NCI-H2107 treated with DMSO at 0.1 percent for 48 hours (cell line): ENCODE data around the gene RFC5.
"Not testable (repeated sequence)": the region's sequence is repeated elsewhere in the genome, so short reads cannot be mapped to it uniquely, and the experiment has no call there.

Experiments
- DNase-seq: peaks from one replicate; lab custom pipeline; 2025; ENCODE audit not compliant: unreplicated experiment; lab: John Stamatoyannopoulos, UW

RFC5 gene, protein sequence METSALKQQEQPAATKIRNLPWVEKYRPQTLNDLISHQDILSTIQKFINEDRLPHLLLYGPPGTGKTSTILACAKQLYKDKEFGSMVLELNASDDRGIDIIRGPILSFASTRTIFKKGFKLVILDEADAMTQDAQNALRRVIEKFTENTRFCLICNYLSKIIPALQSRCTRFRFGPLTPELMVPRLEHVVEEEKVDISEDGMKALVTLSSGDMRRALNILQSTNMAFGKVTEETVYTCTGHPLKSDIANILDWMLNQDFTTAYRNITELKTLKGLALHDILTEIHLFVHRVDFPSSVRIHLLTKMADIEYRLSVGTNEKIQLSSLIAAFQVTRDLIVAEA

DNA sequence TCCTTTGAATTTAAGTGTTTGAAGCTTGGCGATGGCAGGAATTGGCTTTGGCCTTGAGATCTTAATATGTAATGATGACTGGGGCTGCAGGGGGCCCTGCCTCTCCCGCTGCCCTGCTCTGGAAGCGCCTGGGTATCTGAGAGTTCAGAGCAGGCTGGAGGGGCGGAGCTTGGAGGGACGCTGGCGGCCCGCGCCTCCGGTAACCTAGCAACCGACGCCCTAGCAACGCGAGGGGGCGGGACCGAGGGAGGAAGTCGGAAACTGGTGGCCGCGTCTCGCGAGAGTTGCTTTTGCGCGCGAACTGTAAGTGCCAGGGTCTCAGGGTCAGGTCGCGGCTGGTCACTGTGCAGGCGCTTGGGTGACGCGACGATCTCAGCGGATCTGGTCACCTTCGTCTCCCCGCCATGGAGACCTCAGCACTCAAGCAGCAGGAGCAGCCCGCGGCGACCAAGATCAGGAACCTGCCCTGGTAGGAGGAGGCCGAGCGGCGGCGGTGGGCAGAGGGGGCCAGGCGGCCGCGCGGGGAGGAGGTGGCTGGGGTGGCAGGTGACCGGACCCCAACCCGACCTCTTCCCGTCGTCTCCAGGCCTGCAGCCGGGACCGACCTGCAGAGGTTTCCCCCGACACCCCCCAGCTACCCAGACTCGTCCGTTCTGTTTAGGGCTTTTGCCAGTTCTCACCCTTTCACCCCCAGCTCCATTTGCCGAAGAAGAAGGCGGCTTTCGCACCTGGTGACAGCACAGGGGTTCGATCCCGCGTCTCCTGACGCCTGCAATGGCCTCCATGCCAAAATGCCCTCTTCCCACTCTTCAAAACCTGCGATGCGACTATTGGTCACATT lies at the start of gene RFC5:
RFC5 (plus strand) TSS at position 280 of the 841 bp plus-strand sequence; CDS start at position 405, 125 bp downstream.
- DNase-seq: peak; percentile 94

DNA sequence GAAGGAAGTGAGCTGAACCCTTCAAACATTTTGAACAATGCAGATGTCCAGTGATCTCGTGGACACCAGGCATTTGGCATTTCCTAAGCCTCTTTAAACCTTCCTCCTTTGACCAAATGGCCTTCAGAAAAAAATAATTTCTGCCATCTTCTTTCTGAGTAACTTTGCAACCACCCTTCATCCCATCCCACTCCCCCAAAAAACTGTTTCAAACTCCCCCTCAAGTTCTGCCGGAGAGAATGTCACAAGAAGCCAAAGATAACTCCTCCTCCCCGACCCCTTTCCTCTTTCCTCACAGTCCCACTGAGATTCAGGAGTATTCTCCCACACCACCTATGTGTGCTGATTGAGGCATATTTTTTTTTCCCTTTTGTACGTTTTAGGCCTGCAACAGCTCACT lies 49.5 kb upstream of the RFC5 start:
- no peak for DNase-seq

DNA sequence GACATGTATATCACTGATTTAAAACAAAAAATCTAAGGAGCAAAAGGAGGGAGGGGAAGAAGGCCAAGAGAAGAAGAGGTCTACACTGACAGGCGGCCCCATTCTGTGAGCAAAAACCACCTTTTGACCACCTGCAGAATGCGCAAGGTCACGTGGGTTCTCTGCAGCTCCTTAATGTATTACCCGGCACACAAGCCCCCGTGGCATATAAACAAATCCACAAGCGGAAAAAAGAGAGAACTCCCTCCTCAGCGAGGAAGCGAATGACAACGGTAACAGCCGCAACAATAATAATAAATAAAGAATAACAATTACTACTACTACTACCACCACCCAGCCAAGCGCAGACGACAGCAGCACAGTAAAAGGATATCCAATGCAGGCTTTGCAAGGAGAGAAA lies 49.0 kb upstream of the RFC5 start:
- peak; percentile 57 for DNase-seq

DNA sequence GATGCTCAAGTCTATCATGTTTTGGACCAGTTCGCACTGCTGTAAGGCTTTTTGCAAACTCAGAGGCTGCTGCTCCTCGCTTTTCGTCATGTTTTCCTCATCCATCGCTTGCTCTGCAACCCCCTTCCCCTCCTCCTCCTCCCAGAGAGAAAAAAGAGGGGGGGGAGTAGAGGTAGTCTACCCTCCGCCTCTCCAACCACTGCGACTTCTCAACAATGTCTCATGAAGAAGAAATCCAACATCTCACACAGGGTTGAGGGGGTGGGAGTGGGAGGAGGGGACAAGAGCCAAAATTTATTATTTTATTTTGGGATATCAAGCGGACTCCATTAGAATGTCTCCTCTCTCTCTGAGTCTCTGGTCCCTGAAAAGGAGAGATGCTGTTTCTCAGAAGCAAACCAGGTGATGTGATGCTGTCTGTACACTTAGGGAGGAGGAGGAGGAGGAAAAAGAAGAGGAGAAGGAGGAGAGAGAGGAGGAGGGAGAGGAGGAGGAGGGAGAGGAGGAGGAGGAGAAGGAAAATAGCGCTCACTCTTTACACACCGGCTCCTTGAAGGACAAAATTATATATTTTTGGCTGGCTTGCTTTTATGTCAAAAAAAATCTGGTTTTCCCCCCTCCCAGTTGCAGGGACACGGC lies 48.2 kb upstream of the RFC5 start:
- no peak for DNase-seq

DNA sequence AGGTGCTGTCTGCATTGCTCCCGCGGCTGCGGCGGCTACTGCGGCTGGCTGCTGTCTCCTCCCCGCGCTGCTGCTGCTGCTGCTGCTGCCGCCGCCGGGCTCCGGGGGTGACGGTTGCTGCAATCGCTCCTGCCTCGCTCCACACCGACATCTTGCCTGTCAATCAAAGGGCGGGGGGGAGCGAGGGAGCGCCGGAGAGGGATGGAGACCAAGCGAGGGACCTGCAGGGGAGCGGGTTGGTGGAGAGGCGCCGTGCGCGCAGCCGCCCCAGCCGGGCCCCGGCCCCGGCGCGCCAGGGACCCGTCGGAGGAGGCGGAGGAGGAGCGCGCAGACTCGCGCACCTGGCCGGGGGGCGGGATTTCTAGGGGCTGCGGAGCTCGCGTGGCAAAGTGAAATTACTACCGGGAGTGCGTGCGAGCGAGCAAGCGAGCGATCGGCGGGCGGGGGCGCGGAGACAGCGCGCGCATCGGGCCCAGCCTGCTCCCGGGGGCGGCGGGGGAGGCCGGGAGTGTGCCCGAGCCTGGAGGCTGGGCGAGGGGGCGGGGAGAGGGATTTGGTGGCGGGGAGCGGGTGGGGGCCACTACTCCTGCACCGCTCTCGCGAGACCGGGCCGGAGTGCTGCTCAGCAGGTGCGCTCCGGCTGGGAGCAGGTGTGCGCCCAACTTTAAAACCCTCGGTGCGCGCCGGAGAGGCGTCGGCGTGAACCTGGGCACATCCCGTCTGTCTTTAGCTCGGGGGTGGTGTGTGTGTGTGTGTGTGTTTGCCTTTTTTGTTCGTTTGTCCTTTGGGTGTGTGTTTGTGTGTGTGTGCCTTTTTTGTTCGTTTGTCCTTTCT lies 47.5 kb upstream of the RFC5 start, which contains the start of gene KSR2:
KSR2 (minus strand) TSS at position 165 of the 834 bp plus-strand sequence. CDS start 735 bp downstream, outside the sequence.
- peak; percentile 94 for DNase-seq

DNA sequence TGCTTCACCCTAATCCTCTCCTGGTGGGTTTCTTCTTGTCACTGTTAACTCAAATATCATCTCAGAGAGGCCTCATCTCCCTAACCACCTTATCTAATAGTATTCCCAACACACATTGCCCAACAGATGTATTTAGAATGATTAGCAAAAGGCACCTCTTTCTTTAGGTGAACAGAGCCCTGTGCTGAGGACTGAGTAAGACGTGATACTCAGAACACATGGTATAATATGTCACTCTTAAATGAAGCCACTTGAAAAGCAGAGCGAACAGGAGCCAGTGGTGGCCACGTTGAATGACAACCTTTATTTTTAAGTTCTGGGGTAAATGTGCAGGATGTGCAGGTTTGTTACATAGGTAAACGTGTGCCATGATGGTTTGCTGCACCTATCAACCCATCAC lies 46.2 kb upstream of the RFC5 start:
- DNase-seq: no peak

DNA sequence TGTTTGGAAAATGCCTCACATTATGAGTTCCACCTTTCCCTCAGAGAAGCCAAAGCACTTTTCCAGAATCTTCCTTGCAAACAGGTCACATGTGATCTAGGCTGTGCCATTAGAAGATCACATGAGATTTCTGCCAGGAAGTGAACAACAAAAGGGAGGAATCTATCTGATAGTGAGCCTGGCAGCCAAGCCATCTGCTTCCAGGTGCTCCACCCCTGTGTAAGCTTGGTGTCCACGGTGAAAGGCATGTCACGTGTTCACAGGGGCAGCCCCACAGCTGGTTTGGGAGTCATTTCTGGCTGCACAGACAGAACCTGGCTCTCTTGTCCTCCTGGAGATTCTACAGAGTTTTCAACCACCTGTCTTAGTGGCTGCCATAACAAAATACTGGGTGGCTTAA lies 44.2 kb upstream of the RFC5 start:
- no peak for DNase-seq

DNA sequence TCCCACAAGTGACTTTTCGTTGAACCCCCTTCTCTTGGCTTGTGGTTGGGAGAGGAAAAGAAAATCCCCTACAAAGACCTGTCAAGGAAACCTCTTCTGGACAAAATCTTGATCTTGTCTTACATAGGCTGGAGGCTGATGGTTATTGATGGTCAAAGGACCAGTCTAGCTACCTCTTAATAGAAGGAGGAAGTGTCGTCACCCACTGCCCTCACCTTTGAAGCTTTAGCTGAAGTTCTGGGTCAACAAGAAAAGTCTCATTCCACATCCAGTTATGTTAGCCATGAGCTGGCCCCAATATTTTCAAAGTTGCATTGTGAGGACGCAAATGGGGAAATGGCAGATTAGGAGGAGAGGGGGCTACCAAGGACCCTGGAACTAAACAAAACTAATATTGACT lies 41.5 kb upstream of the RFC5 start:
- no peak for DNase-seq

DNA sequence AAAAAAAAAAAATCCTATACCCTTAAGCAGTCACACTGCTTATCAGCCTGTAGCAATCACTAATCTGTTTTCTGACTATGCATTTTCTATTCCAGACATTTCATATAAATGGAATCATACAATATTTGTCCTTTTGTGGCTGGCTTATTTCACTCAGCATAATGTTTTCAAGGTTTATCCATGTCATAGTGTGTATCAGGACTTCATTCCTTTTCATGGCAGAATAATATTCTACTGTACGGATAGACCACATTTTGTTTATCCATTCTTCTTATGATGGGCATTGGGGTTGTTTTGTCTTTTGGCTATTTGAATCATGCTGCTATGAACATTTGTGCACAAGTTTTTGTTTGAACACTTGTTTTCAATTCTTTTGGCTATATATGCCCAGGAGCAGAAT lies 39.1 kb upstream of the RFC5 start:
- DNase-seq: no peak

DNA sequence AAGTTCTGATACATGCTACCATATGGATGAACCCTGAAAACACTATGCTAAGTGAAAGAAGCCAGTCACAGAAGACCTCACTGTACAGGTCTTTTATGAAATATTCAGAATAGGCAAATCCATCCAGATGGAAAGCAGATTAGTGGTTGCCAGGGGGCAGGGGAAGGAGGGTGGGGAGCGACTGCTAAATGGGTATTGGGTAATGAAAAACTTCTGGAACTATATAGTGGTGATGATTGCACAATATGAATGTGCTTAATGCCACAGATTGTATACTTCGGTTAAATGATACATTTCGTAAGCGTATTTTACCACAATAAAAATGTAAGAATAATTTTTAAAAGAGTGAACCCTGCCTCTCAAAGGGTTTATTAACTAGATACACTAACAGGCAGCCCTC lies 35.9 kb upstream of the RFC5 start:
- DNase-seq: no peak

DNA sequence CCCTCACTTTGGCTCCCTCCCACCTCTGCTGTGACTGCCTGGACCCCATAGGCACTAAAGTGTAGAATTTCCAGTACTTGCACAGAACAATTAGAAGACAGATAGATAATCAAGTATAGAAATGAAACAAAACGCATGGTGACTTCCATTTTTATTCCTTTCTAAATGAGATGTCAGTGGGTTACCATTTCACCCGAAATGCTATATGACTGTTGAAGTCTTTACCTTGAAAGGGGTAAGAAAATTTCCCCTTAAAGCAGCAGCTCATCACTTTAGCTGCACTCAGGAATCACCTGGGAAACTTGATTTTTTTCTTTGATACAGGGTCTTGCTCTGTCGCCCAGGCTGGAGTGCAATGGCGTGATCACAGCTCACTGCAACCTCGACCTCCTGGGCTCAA lies 35.2 kb upstream of the RFC5 start:
- no peak for DNase-seq

DNA sequence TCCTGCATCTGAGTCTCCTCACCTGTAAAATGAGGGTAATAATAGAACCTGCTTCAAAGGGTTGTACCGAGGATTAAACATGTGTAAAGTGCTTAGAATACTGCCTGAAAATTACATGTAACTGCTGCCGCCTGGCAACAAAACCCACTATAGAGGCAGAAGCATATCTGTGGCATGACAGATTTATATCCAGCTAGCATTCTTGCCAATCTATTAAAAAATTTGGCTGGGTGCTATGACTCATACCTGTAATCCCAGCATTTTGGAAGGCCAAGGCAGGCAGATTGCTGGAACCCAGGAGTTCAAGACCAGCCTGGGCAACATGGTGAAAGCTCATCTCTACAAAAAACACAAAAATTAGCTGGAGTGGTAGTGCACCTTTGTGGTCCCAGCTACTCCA lies 31.3 kb upstream of the RFC5 start:
- no peak for DNase-seq

DNA sequence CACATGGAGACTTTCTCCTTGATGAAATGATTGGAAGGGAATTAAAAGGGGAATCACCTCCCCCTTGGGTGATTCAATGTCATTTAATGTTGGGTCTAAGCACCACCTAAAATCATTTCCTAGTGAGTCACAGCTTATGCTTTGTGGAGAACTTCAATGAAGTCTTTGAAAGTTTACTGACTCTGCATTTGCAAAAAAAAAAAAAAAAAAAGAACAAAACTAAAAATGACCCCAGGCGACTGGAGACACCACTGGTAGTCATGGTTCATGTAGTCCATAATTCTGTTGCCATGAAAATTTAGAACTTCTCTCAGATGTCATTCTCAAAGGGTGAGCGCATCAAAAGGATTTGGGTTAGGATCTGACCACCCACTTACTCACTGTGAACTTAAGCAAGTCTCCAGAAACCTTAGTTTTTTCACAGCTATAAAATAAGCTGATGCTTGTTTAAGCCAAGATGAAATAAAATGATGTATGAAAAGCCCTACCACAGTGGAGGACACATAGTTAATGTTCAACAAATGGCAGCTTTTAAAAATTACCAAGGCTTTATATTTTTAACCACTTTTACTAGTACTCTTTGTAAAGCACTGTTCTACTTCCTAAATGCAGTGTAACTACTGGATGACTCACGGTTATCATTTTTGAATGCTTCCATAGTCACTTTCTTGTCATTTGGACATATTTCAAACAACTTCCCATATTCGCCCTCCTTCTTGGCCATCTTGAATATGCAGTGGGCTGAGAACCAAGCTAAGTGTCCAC lies 29.6 kb upstream of the RFC5 start:
- DNase-seq: no peak

DNA sequence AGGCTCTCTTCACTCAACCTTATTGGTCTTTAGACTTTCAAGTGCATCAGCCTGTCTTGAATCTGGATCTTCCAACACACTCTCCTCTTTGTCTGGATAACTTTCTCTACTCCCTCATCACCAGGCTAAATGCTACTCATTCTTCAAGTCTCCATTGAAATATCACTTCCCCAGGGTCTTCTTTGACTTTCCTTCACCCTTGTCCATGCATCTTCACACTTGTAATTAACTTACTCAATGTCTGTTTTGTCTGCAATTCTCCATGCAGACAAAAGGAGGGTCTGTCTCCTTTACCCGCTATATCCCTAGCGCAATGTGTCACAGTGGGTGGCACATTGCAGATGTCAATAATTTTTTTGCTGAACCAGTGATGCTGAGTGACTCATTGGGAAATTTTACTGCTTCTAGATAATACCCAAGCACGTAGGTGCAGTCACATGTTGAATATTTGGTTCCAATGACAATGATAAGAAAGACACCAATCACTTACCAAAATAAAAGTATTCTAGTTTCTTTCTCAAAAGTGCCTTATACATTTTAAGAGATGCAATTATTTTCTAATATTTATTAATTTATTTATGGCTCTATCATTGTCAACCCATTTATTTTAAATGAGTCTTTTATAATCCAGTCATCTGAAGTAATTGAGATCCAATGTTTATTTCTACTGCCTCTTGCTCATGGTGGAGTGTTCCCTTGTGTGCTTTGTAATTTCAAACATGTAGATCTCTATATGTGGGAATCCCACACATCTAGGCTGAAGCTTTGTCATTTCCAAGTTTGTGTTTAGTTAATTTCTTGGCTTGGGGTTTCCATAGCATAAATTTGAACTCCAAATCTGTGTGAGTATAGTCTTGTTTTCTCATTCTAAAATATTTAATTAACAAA lies 21.7 kb upstream of the RFC5 start:
- no peak for DNase-seq

DNA sequence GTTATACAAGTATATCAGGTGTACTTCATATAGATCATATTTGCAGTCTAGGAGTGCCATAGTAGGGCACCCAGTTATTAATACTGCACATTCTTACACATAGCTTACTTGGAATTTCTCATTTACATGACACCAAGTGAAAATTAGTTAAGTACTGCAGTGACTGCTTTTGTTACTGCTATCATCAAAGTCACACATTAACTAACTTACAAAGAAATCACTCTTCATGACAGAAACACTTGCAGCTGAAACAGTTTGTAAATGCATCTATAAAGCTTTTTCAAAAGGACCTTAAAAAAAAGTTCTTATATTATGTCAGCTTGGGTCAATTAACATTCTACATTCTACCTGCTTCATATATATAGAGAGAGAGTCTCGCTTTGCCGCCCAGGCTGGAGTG lies 17.8 kb upstream of the RFC5 start:
- DNase-seq: no peak

DNA sequence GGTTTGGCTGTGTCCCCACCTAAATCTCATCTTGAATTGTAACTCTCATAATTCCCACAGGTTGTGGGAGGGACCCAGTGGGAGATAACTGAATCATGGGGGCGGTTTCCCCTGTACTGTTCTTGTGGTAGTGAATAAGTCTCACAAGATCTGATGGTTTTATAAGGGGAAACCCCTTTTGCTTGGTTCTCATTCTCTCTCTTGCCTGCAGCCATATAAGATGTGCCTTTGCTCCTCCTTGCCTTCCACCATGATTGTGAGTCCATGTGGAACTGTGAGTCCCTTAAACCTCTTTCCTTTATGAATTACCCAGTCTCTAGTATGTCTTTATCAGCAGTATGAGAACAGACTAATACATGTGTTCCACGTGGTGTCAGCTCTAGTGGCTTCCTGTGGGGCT lies 16.7 kb upstream of the RFC5 start:
- DNase-seq: not testable (repeated sequence)

DNA sequence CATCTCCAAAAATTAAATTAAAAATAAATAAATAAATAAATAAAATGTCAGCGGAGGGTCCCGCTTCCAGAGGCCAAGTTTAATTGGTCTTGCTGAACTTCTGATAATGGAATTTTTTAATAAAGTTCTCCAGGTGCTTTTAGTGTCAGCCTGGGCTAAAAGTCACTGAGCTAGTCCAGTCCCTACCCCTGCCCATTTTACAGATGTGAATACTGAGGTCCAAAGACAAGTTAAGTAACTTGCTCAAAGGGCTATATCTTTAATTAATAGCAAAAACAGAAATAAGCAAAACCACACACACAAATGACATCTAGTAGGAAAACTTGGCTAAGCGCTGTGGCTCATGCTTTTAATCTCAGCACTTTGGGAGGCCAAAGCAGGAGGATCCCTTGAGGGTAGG lies 5.6 kb upstream of the RFC5 start:
- no peak for DNase-seq

DNA sequence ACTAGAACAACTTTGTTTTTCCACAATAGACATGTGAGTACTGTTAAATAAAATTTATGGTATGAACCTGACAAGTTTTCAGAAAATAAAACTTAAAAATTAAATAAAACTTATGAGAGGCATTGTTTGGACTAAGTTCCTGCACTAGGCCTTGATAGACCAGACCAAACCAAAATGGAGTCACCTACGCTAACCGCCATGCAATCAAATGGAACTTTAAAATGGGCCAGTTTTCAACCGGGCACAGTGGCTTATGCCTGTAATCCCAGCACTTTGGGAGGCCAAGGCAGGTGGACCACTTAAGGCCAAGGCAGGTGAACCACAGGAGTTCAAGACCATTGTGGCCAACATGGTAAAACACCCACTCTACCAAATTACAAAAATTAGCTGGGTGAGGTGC lies 5.1 kb upstream of the RFC5 start:
- DNase-seq: no peak

DNA sequence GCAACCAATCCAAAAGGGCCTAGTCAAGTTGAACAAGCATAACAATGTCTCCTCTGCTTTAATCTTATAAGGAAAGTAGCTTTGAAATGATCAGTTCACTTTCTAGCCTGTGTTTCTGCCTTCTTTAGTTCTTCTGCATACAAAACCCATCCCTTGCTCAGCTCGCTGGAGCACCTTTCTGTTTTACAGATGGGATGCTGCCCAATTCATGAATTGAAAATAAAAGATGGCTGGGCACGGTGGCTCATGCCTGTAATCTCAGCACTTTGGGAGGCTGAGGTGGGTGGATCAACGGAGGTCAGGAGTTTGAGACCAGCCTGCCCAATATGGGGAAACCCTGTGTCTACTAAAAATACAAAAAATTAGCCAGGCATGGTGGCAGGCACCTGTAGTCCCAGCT lies 4.5 kb upstream of the RFC5 start:
- no peak for DNase-seq
